H1 (cell line): ENCODE data around the gene CORO6. TPM values are rescaled to one million over a fixed set of nuclear protein-coding genes. Genes with fewer than 3 reads are reported as not detected.
A peak's percentile ranks its signal among the peaks of the same experiment; 100 is the strongest.

ENCODE experiments used
- CTCF ChIA-PET: fragments of 300-600 bp; sonication (Branson Sonifier 250); formaldehyde crosslinking; loops from one replicate; lab custom pipeline; 2021; ENCODE audit not compliant: partially characterized antibody; lab: Charles Lee
- POLR2A ChIA-PET: fragments of 300-600 bp; sonication (Branson Sonifier 250); formaldehyde crosslinking; loops from one replicate; lab custom pipeline; 2021; ENCODE audit warnings: inconsistent platforms; ENCODE audit not compliant: partially characterized antibody; lab: Charles Lee
- DNase-seq, 2 experiments: peaks; one replicate each; pipeline versions ENCODE4 v3.0.0 to v3.0.0-alpha.2; 2010 to 2022; ENCODE audit warnings: low spot score in 2 of 2, low read depth in 1 of 2, mixed read lengths in 1 of 2
- FAIRE-seq: peaks from 2 replicates; lab custom pipeline; 2011; peaks lifted over from hg19 to GRCh38; lab: Jason Lieb, UNC
- H2AFZ ChIP-seq: 2 replicates; pipeline ENCODE4 v1.8.1; 2012; ENCODE audit warnings: low read length, inconsistent platforms
- H2AK5ac ChIP-seq: 2 replicates; pipeline ENCODE4 v1.6.1; 2013; ENCODE audit warnings: low read depth, low read length
- H2BK120ac ChIP-seq: replicated peaks from 2 replicates; pipeline ENCODE3; 2013; ENCODE audit warnings: low read depth, low read length, inconsistent platforms
- H2BK12ac ChIP-seq: 2 replicates; pipeline ENCODE4 v1.6.1; 2013; ENCODE audit warnings: low read depth, low read length
- H2BK15ac ChIP-seq: 2 replicates; pipeline ENCODE4 v1.6.1; 2013; ENCODE audit warnings: low read length
- H2BK20ac ChIP-seq: 2 replicates; pipeline ENCODE4 v1.6.1; 2013; ENCODE audit warnings: low read length
- H2BK5ac ChIP-seq: 2 replicates; pipeline ENCODE4 v1.6.1; 2013; ENCODE audit warnings: low read depth, low read length
- H3K14ac ChIP-seq: 2 replicates; pipeline ENCODE4 v1.6.1; 2013; ENCODE audit warnings: inconsistent platforms; ENCODE audit not compliant: insufficient read length
- H3K18ac ChIP-seq: 2 replicates; pipeline ENCODE4 v1.6.1; 2013; ENCODE audit warnings: low read length; ENCODE audit errors: extremely low read depth
- H3K23ac ChIP-seq: 2 replicates; pipeline ENCODE4 v1.6.1; 2013; ENCODE audit warnings: inconsistent platforms; ENCODE audit not compliant: insufficient read length
- H3K23me2 ChIP-seq: 2 replicates; pipeline ENCODE4 v1.6.1; 2013; ENCODE audit warnings: low read depth, low read length
- H3K27ac ChIP-seq: 2 replicates; pipeline ENCODE4 v1.6.1; 2011; ENCODE audit warnings: low read depth, low read length, inconsistent platforms
- H3K27me3 ChIP-seq, 4 experiments: replicated peaks in 1 of 4; 1 replicate in 1 of 4; 2 replicates in 3 of 4; pipeline versions ENCODE4 v1.6.1 to v1.8.1; 2011 to 2013; ENCODE audit warnings: low read length in 3 of 4, mild to moderate bottlenecking in 3 of 4, inconsistent platforms in 2 of 4, mixed read lengths in 2 of 4, moderate library complexity in 1 of 4; ENCODE audit not compliant: control insufficient read depth in 3 of 4, insufficient read depth in 3 of 4; ENCODE audit errors: extremely low read depth in 1 of 4
- H3K36me3 ChIP-seq, 4 experiments: 2 replicates each; pipeline versions ENCODE4 v1.6.1 to v1.8.1; 2011 to 2013; ENCODE audit warnings: mild to moderate bottlenecking in 4 of 4, low read length in 3 of 4, moderate library complexity in 2 of 4, control low read depth in 1 of 4, inconsistent platforms in 1 of 4; ENCODE audit not compliant: insufficient read depth in 4 of 4, control insufficient read depth in 2 of 4
- H3K4ac ChIP-seq: replicated peaks from 2 replicates; pipeline ENCODE3; 2013; ENCODE audit warnings: low read length, low read depth, mixed read lengths, inconsistent platforms; ENCODE audit not compliant: insufficient read length
- H3K4me1 ChIP-seq, 4 experiments: replicated peaks in 1 of 4; 1 replicate in 1 of 4; 2 replicates in 3 of 4; pipeline versions ENCODE4 v1.6.1 to v1.8.1; 2011 to 2013; ENCODE audit warnings: low read length in 3 of 4, inconsistent platforms in 2 of 4, mixed read lengths in 1 of 4; ENCODE audit not compliant: insufficient read depth in 4 of 4, control insufficient read depth in 3 of 4
- H3K4me2 ChIP-seq, 2 experiments: 2 replicates each; pipeline versions ENCODE4 v1.6.1 to v1.8.1; 2011 to 2013; ENCODE audit warnings: low read depth in 2 of 2, low read length in 2 of 2, control low read depth in 1 of 2, inconsistent platforms in 1 of 2, mild to moderate bottlenecking in 1 of 2; ENCODE audit not compliant: insufficient read depth in 1 of 2
- H3K4me3 ChIP-seq, 4 experiments: fragments of 200-600, 300-600 bp in 1 of 4; sonication (generic), shearing (Covaris generic), sonication (Bioruptor Twin) in 1 of 4; 2 replicates each; pipeline versions ENCODE4 v1.5.1 to v1.8.1; 2011 to 2016; ENCODE audit warnings: low read length in 4 of 4, low read depth in 3 of 4, control low read depth in 2 of 4, inconsistent platforms in 2 of 4, mild to moderate bottlenecking in 2 of 4, mixed read lengths in 1 of 4, moderate library complexity in 1 of 4; ENCODE audit not compliant: insufficient read depth in 2 of 4; ENCODE audit errors: extremely low read depth in 1 of 4
- H3K56ac ChIP-seq: replicated peaks from 2 replicates; pipeline ENCODE3; 2013; ENCODE audit warnings: low read depth, mild to moderate bottlenecking, mixed read lengths, low read length, inconsistent platforms; ENCODE audit not compliant: insufficient read length
- H3K79me1 ChIP-seq: 2 replicates; pipeline ENCODE4 v1.6.1; 2013; ENCODE audit warnings: low read depth, low read length, control low read depth
- H3K79me2 ChIP-seq, 2 experiments: 2 replicates each; pipeline versions ENCODE4 v1.6.1 to v1.8.1; 2012 to 2013; ENCODE audit warnings: low read length in 2 of 2, mild to moderate bottlenecking in 2 of 2, inconsistent platforms in 1 of 2; ENCODE audit not compliant: insufficient read depth in 2 of 2, control insufficient read depth in 1 of 2
- H3K9ac ChIP-seq, 4 experiments: replicated peaks in 1 of 4; 1 replicate in 1 of 4; 2 replicates in 3 of 4; pipeline versions ENCODE4 v1.6.1 to v1.8.1; 2011 to 2013; ENCODE audit warnings: low read depth in 3 of 4, low read length in 3 of 4, control low read depth in 2 of 4, mild to moderate bottlenecking in 2 of 4, moderate library complexity in 2 of 4, inconsistent platforms in 1 of 4; ENCODE audit errors: extremely low read depth in 1 of 4
- H3K9me3 ChIP-seq, 2 experiments: 2 replicates each; pipeline versions ENCODE4 v1.6.1 to v1.8.1; 2012 to 2013; ENCODE audit warnings: mild to moderate bottlenecking in 2 of 2, moderate library complexity in 2 of 2, control low read depth in 1 of 2, inconsistent platforms in 1 of 2, low read depth in 1 of 2, low read length in 1 of 2, mixed read lengths in 1 of 2; ENCODE audit not compliant: insufficient read depth in 2 of 2
- H4K20me1 ChIP-seq, 2 experiments: replicated peaks in 1 of 2; 2 replicates each; pipeline versions ENCODE3 to v1.8.1; 2011 to 2013; ENCODE audit warnings: inconsistent platforms in 2 of 2, low read length in 2 of 2, mild to moderate bottlenecking in 1 of 2; ENCODE audit not compliant: insufficient read depth in 2 of 2, control insufficient read depth in 1 of 2
- H4K5ac ChIP-seq: 2 replicates; pipeline ENCODE4 v1.6.1; 2013; ENCODE audit warnings: low read length, low read depth, mixed read lengths, inconsistent platforms; ENCODE audit not compliant: insufficient read length
- H4K8ac ChIP-seq: 2 replicates; pipeline ENCODE4 v1.8.0; 2013; ENCODE audit warnings: mild to moderate bottlenecking, moderate library complexity, low read length, inconsistent platforms; ENCODE audit not compliant: insufficient read depth; ENCODE audit errors: extremely low read depth
- H4K91ac ChIP-seq: replicated peaks from 2 replicates; pipeline ENCODE3; 2013; ENCODE audit warnings: low read length, mixed read lengths, inconsistent platforms; ENCODE audit not compliant: insufficient read length
- ASH2L ChIP-seq: fragments of 200-600, 300-600 bp; sonication (generic); IDR thresholded peaks from one replicate; pipeline ENCODE4 v1.7.1; 2017; ENCODE audit warnings: low read length
- BRCA1 ChIP-seq: IDR thresholded peaks from 2 replicates; pipeline ENCODE4 v1.6.1; 2012; ENCODE audit warnings: low read depth, low read length, improper control_type of control experiment
- GABPA ChIP-seq: IDR thresholded peaks from 2 replicates; pipeline ENCODE4 v1.6.1; 2011; ENCODE audit warnings: mild to moderate bottlenecking, low read length, moderate library complexity, borderline replicate concordance; ENCODE audit not compliant: insufficient read depth
- HDAC6 ChIP-seq: IDR thresholded peaks from one replicate; pipeline ENCODE4 v1.7.1; 2012; ENCODE audit warnings: low read depth, mild to moderate bottlenecking, inconsistent platforms, low read length, moderate library complexity
- JUN ChIP-seq: IDR thresholded peaks from 2 replicates; pipeline ENCODE4 v1.6.1; 2011; ENCODE audit warnings: low read depth, mild to moderate bottlenecking, improper control_type of control experiment, low read length
- KDM4A ChIP-seq: IDR thresholded peaks from one replicate; pipeline ENCODE4 v1.7.1; 2012; ENCODE audit warnings: low read depth, mild to moderate bottlenecking, moderate library complexity, low read length, inconsistent platforms; ENCODE audit not compliant: severe bottlenecking
- MAX ChIP-seq: IDR thresholded peaks from 2 replicates; pipeline ENCODE4 v1.6.1; 2012; ENCODE audit warnings: inconsistent platforms
- SAP30 ChIP-seq: fragments of 300-600 bp; sonication (generic); IDR thresholded peaks from 2 replicates; pipeline ENCODE4 v1.7.1; 2012; ENCODE audit warnings: low read length, moderate library complexity, mild to moderate bottlenecking, inconsistent platforms; ENCODE audit not compliant: insufficient read depth, insufficient replicate concordance
- SIRT6 ChIP-seq: IDR thresholded peaks from one replicate; pipeline ENCODE4 v1.7.1; 2012; ENCODE audit warnings: low read length, inconsistent platforms
- SRF ChIP-seq: IDR thresholded peaks from 2 replicates; pipeline ENCODE4 v1.6.1; 2011; ENCODE audit warnings: mild to moderate bottlenecking, low read depth, low read length, moderate library complexity
- TBP ChIP-seq: IDR thresholded peaks from 2 replicates; pipeline ENCODE4 v1.6.1; 2011; ENCODE audit warnings: low read depth, low read length, improper control_type of control experiment
- WGBS, 2 experiments: shearing (Covaris generic) in 1 of 2; methylation state at CpG; one replicate each; pipeline versions ENCODE4 v1.1.6 to v1.1.7; 2013 to 2015; ENCODE audit warnings: low lambda C conversion rate in 2 of 2, mixed read lengths in 2 of 2, inconsistent platforms in 1 of 2, low coverage in 1 of 2, missing lambda C conversion rate in 1 of 2; ENCODE audit not compliant: insufficient replicate concordance in 2 of 2, insufficient coverage in 1 of 2, insufficient read length in 1 of 2; ENCODE audit errors: extremely low coverage in 1 of 2, missing lambda C conversion rate in 1 of 2; 5-methylcytosine and 5-hydroxymethylcytosine counted together
- polyA plus RNA-seq, 7 experiments: library from polyadenylated mRNA; depleted of rRNA in 3 of 7; stranded (reverse) in 5 of 7; unstranded in 2 of 7; fragments of >200 nt in 5 of 7; fragments of 200-250 nt in 2 of 7; gene quantifications; 1 replicate in 5 of 7; 2 replicates in 1 of 7; 4 replicates in 1 of 7; pipeline versions ENCODE4 v1.2.1 to v1.2.3, GENCODE V29; 2011 to 2013; ENCODE audit warnings: missing spikeins in 2 of 7, mixed read lengths in 2 of 7
- total RNA-seq: library from RNA; stranded (reverse); fragmentation: NEBNext Ultra II Directional; extraction: Animal tissue kit (Norgen Biotek cat#: 25700); gene quantifications from 2 replicates; pipeline ENCODE4 v1.2.1, GENCODE V29; 2021

The CORO6 gene
- total and polyA plus RNA-seq, 2 of the 8 experiments (the other 6 are each of a cell fraction or from before 2014, with no cell fraction given): 2.5 to 8.6 TPM

- Histone ChIP-seq H4K91ac (no peak overlapping the region), H2BK15ac (no peak overlapping the region), H3K4ac (no peak overlapping the region), H3K4me2 (peak overlapping the region; percentile 93 to 95), H3K4me1 (peaks cover 7 to 48% (median 36%) of the 10 kb centered on the region in 4 experiments), H3K9me3 (no peaks in the 10 kb centered on the region), H3K18ac (peak overlapping the region; percentile 60), H4K5ac (no peak overlapping the region), H2AK5ac (no peak overlapping the region; the same call in 1 of the 2 replicates), H3K4me3 (peak overlapping the region; percentile 64 to 82 (median 75)), H4K8ac (no peak overlapping the region), H2BK5ac (peak overlapping the region; percentile 44; the same call in 1 of the 2 replicates), H2AFZ (no peak overlapping the region), H3K27ac (no peak overlapping the region), H3K23me2 (peaks cover 34% of the 10 kb centered on the region; the same call in 1 of the 2 replicates), H3K56ac (no peak overlapping the region), H3K79me2 (peaks cover 0 to 42% of the 10 kb centered on the region in 2 experiments; a peak in 2 of 4 replicates), H3K14ac (no peak overlapping the region), H3K79me1 (peaks cover 16% of the 10 kb centered on the region), H3K36me3 (no peaks in the 10 kb centered on the region), H2BK120ac (no peak overlapping the region), H4K20me1 (peaks cover 15 to 29% of the 10 kb centered on the region in 2 experiments), H2BK20ac (no peak overlapping the region), H3K23ac (no peak overlapping the region), H2BK12ac (no peak overlapping the region), H3K27me3 (peaks cover 0 to 6% (median 5%) of the 10 kb centered on the region in 4 experiments; a peak in 2 of 7 replicates), H3K9ac (peak overlapping the region in 2 of 4 experiments; percentile 18 to 29; a peak in 4 of 7 replicates)
- FAIRE-seq (no peak), DNase-seq (peak in 1 of 2 experiments; percentile 65)
- POLR2A ChIA-PET: interaction anchor here (0.6 to 1.8 kb wide), 6 partner anchors 9 to 1225 kb away, joined by 3 to 8 read pairs (median 4); partner anchors contain the start of gene TP53I13
- CTCF ChIA-PET: interaction anchor here (1.8 to 14.8 kb wide), 5 partner anchors 10 to 31 kb away, joined by 9 to 193 read pairs (median 12); partner anchors contain the start of gene CORO6
- 5% methylated on average over 31 of the region's 72 CpGs; no CpG with 5 or more reads in 1 of the 2 experiments for WGBS, 2 experiments
- no peak for TF ChIP-seq BRCA1
- TF ChIP-seq KDM4A: peak; percentile 59
- TF ChIP-seq HDAC6: no peak
- TF ChIP-seq SAP30: peak; percentile 38
- TF ChIP-seq SRF: no peak
- no peak for TF ChIP-seq JUN
- TF ChIP-seq GABPA: no peak
- no peak for TF ChIP-seq MAX
- TF ChIP-seq TBP: 0 out of 2 replicates have a peak, but pooled peaks have one; percentile 27
- TF ChIP-seq ASH2L: peak; percentile 35
- no peak for TF ChIP-seq SIRT6
Observed at GRCh38 chr17:29588562-29589411, 33.9 kb downstream of the CORO6 start.
